Mesenchymal stem cell (in vitro differentiated cells and primary cell): ENCODE data around the gene VASH1.

Experiments used
- DNase-seq: peaks from one replicate; pipeline ENCODE4 v3.0.0-alpha.2; 2013
- H2AFZ ChIP-seq: one replicate; pipeline ENCODE4 v1.6.1; 2013; ENCODE audit warnings: low read depth, mild to moderate bottlenecking, control low read depth, inconsistent platforms, low read length, moderate library complexity
- H2AK5ac ChIP-seq: 2 replicates; pipeline ENCODE4 v1.6.1; 2013; ENCODE audit warnings: low read length, moderate library complexity, mild to moderate bottlenecking, inconsistent platforms; ENCODE audit not compliant: severe bottlenecking
- H2BK120ac ChIP-seq: one replicate; pipeline ENCODE4 v1.6.1; 2013; ENCODE audit warnings: low read depth, mild to moderate bottlenecking, inconsistent platforms, low read length, moderate library complexity
- H2BK12ac ChIP-seq, 2 experiments: one replicate each; pipeline ENCODE4 v1.6.1; 2013; ENCODE audit warnings: inconsistent platforms in 2 of 2, low read length in 2 of 2, mild to moderate bottlenecking in 2 of 2, moderate library complexity in 2 of 2, control low read depth in 1 of 2
- H2BK15ac ChIP-seq: one replicate; pipeline ENCODE4 v1.6.1; 2013; ENCODE audit warnings: mild to moderate bottlenecking, low read depth, inconsistent platforms; ENCODE audit not compliant: poor library complexity, severe bottlenecking
- H2BK5ac ChIP-seq: 2 replicates; pipeline ENCODE4 v1.6.1; 2013; ENCODE audit warnings: low read depth, mild to moderate bottlenecking, low read length, control low read depth, inconsistent platforms; ENCODE audit not compliant: poor library complexity, severe bottlenecking
- H3K14ac ChIP-seq, 2 experiments: one replicate each; pipeline ENCODE4 v1.6.1; 2013; ENCODE audit warnings: inconsistent platforms in 2 of 2, low read length in 2 of 2, control low read depth in 1 of 2, mild to moderate bottlenecking in 1 of 2, moderate library complexity in 1 of 2
- H3K18ac ChIP-seq, 2 experiments: one replicate each; pipeline ENCODE4 v1.6.1; 2013; ENCODE audit warnings: inconsistent platforms in 2 of 2, low read length in 2 of 2, control low read depth in 1 of 2, low read depth in 1 of 2, mild to moderate bottlenecking in 1 of 2
- H3K23ac ChIP-seq, 2 experiments: one replicate each; pipeline ENCODE4 v1.6.1; 2013; ENCODE audit warnings: inconsistent platforms in 2 of 2, low read length in 2 of 2, mild to moderate bottlenecking in 2 of 2, moderate library complexity in 2 of 2, control low read depth in 1 of 2
- H3K27ac ChIP-seq: 2 replicates; pipeline ENCODE4 v1.5.1; 2013; ENCODE audit warnings: mild to moderate bottlenecking, moderate library complexity, low read length, control low read depth, inconsistent platforms; ENCODE audit not compliant: poor library complexity, severe bottlenecking
- H3K27me3 ChIP-seq, 2 experiments: 2 replicates each; pipeline versions ENCODE4 v1.6.1 to v1.7.0; 2013; ENCODE audit warnings: low read length in 2 of 2, mild to moderate bottlenecking in 2 of 2, moderate library complexity in 2 of 2, control low read depth in 1 of 2, inconsistent platforms in 1 of 2; ENCODE audit not compliant: control insufficient read depth in 1 of 2, insufficient read depth in 1 of 2
- H3K36me3 ChIP-seq, 2 experiments: 2 replicates each; pipeline versions ENCODE4 v1.6.1 to v1.7.0; 2013; ENCODE audit warnings: low read length in 2 of 2, control low read depth in 1 of 2, inconsistent platforms in 1 of 2, low read depth in 1 of 2, mild to moderate bottlenecking in 1 of 2; ENCODE audit not compliant: insufficient read depth in 2 of 2, control insufficient read depth in 1 of 2
- H3K4ac ChIP-seq, 2 experiments: one replicate each; pipeline ENCODE4 v1.6.1; 2013; ENCODE audit warnings: inconsistent platforms in 2 of 2, low read length in 2 of 2, mild to moderate bottlenecking in 2 of 2, moderate library complexity in 2 of 2, control low read depth in 1 of 2, low read depth in 1 of 2
- H3K4me1 ChIP-seq: 2 replicates; pipeline ENCODE4 v1.6.1; 2013; ENCODE audit warnings: low read depth, low read length, control low read depth; ENCODE audit not compliant: control insufficient read depth, insufficient read depth
- H3K4me2 ChIP-seq: 2 replicates; pipeline ENCODE4 v1.6.1; 2013; ENCODE audit warnings: low read length, mild to moderate bottlenecking, inconsistent platforms; ENCODE audit not compliant: poor library complexity, severe bottlenecking
- H3K4me3 ChIP-seq, 2 experiments: 2 replicates each; pipeline versions ENCODE4 v1.5.1 to v1.7.0; 2013; ENCODE audit warnings: low read length in 2 of 2, mild to moderate bottlenecking in 2 of 2, control low read depth in 1 of 2, low read depth in 1 of 2; ENCODE audit not compliant: insufficient read depth in 1 of 2
- H3K79me1 ChIP-seq: replicated peaks from 2 replicates; pipeline ENCODE4 v1.6.1; 2013; ENCODE audit warnings: mild to moderate bottlenecking, control low read depth, low read length, inconsistent platforms; ENCODE audit not compliant: poor library complexity, severe bottlenecking
- H3K9ac ChIP-seq: 2 replicates; pipeline ENCODE4 v1.7.0; 2013; ENCODE audit warnings: mild to moderate bottlenecking, low read length, moderate library complexity
- H3K9me3 ChIP-seq: 2 replicates; pipeline ENCODE4 v1.7.0; 2013; ENCODE audit warnings: mild to moderate bottlenecking, low read length; ENCODE audit not compliant: control insufficient read depth
- H4K8ac ChIP-seq: one replicate; pipeline ENCODE4 v1.6.1; 2013; ENCODE audit warnings: inconsistent platforms, mild to moderate bottlenecking, low read length, moderate library complexity
- H4K91ac ChIP-seq: one replicate; pipeline ENCODE4 v1.6.1; 2013; ENCODE audit warnings: mild to moderate bottlenecking, low read length, inconsistent platforms
- WGBS: methylation state at CpG from one replicate; pipeline ENCODE4 v1.1.7; 2013; ENCODE audit warnings: mixed read lengths; 5-methylcytosine and 5-hydroxymethylcytosine counted together

The VASH1 gene

GRCh38 chr14:76754586-76754985, 6.7 kb upstream of the VASH1 start:
- H3K18ac ChIP-seq, result no peak overlapping the region
- H3K27me3 ChIP-seq, result peaks cover 7 to 11% of the 10 kb centered on the region in 2 experiments
- no peak overlapping the region for H2AK5ac ChIP-seq
- peak overlapping the region in 1 of 2 experiments; percentile 18 for H2BK12ac ChIP-seq
- no peak for DNase-seq
- H3K79me1 ChIP-seq, result no peaks in the 10 kb centered on the region
- no peak overlapping the region for H3K27ac ChIP-seq
- H3K4me3 ChIP-seq, result no peak overlapping the region
- H3K4ac ChIP-seq, result no peak overlapping the region
- no peak overlapping the region for H2BK15ac ChIP-seq
- no peak overlapping the region for H3K4me2 ChIP-seq
- H4K91ac ChIP-seq, result no peak overlapping the region
- WGBS, result 87% methylated on average over 6 of the region's 7 CpGs
- no peaks in the 10 kb centered on the region for H3K36me3 ChIP-seq
- no peak overlapping the region for H2BK5ac ChIP-seq
- H2BK120ac ChIP-seq, result no peak overlapping the region
- H3K23ac ChIP-seq, result no peak overlapping the region
- H2AFZ ChIP-seq, result no peak overlapping the region
- no peaks in the 10 kb centered on the region for H3K4me1 ChIP-seq
- no peak overlapping the region for H3K9ac ChIP-seq
- no peak overlapping the region for H4K8ac ChIP-seq
- no peaks in the 10 kb centered on the region for H3K9me3 ChIP-seq
- no peak overlapping the region for H3K14ac ChIP-seq

GRCh38 chr14:76755610-76756370, 5.5 kb upstream of the VASH1 start:
- H4K91ac ChIP-seq, result no peak overlapping the region
- 84% methylated on average over 9 of the region's 9 CpGs for WGBS
- H3K4me2 ChIP-seq, result no peak overlapping the region
- H3K27ac ChIP-seq, result no peak overlapping the region
- no peak overlapping the region for H2BK5ac ChIP-seq
- H3K4me3 ChIP-seq, result no peak overlapping the region
- no peak overlapping the region for H3K18ac ChIP-seq
- no peak overlapping the region for H3K4ac ChIP-seq
- H2AK5ac ChIP-seq, result no peak overlapping the region
- H3K79me1 ChIP-seq, result no peaks in the 10 kb centered on the region
- no peak overlapping the region for H2BK12ac ChIP-seq
- H2BK15ac ChIP-seq, result no peak overlapping the region
- peaks cover 7 to 23% of the 10 kb centered on the region in 2 experiments for H3K27me3 ChIP-seq
- H3K14ac ChIP-seq, result no peak overlapping the region
- H3K23ac ChIP-seq, result no peak overlapping the region
- no peak for DNase-seq
- H2BK120ac ChIP-seq, result no peak overlapping the region
- H4K8ac ChIP-seq, result no peak overlapping the region
- H2AFZ ChIP-seq, result no peak overlapping the region
- no peaks in the 10 kb centered on the region for H3K9me3 ChIP-seq
- H3K36me3 ChIP-seq, result no peaks in the 10 kb centered on the region
- H3K4me1 ChIP-seq, result peaks cover 3% of the 10 kb centered on the region
- no peak overlapping the region for H3K9ac ChIP-seq

- Histone ChIP-seq H4K91ac (no peak overlapping the region), H2AFZ (no peak overlapping the region), H3K18ac (no peak overlapping the region), H3K4me1 (peaks cover 6% of the 10 kb centered on the region), H3K14ac (no peak overlapping the region), H3K9ac (no peak overlapping the region), H3K27ac (no peak overlapping the region), H3K9me3 (no peaks in the 10 kb centered on the region), H2BK120ac (no peak overlapping the region), H4K8ac (no peak overlapping the region), H2BK15ac (no peak overlapping the region), H3K4me2 (no peak overlapping the region), H2AK5ac (no peak overlapping the region), H3K4ac (no peak overlapping the region), H3K27me3 (peaks cover 7 to 24% of the 10 kb centered on the region in 2 experiments), H2BK12ac (no peak overlapping the region), H2BK5ac (no peak overlapping the region), H3K36me3 (no peaks in the 10 kb centered on the region), H3K23ac (no peak overlapping the region), H3K79me1 (no peaks in the 10 kb centered on the region), H3K4me3 (no peak overlapping the region)
- 86% methylated on average over 6 of the region's 6 CpGs for WGBS
- DNase-seq, result no peak
These were observed 4.9 kb upstream of the VASH1 start for GRCh38 chr14:76756371-76756750.

DNA sequence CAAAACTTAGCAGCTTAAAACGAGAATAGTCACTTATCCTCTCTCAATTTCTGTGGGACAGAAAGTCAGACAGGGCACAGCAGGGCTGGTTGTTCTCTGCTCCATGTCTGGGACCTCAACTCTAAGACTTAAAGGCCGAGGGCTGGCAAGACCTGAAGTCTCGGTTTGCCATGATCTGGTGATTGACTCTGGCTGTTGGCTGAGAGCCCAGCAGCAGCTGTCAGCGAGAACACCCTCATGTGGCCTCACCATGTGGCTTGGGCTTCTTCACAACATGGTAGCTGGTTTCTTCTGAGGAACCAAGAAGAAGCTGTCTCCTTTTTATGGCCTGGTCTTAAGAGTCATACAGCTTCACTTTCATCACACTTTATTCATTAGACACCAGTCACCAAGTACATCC, 1.7 kb upstream of the VASH1 start:
- no peak for DNase-seq
- no peak overlapping the region for H3K23ac ChIP-seq
- no peak overlapping the region for H2AK5ac ChIP-seq
- H3K27me3 ChIP-seq, result peaks cover under 1 to 13% of the 10 kb centered on the region in 2 experiments
- H3K27ac ChIP-seq, result no peak overlapping the region
- peaks cover 6% of the 10 kb centered on the region for H3K79me1 ChIP-seq
- no peak overlapping the region for H2BK5ac ChIP-seq
- H4K8ac ChIP-seq, result no peak overlapping the region
- H2AFZ ChIP-seq, result no peak overlapping the region
- H3K18ac ChIP-seq, result no peak overlapping the region
- no peaks in the 10 kb centered on the region for H3K9me3 ChIP-seq
- H3K4me3 ChIP-seq, result no peak overlapping the region
- H3K4me1 ChIP-seq, result peaks cover 19% of the 10 kb centered on the region
- H2BK120ac ChIP-seq, result no peak overlapping the region
- H2BK12ac ChIP-seq, result no peak overlapping the region
- H3K36me3 ChIP-seq, result no peaks in the 10 kb centered on the region
- H2BK15ac ChIP-seq, result no peak overlapping the region
- 91% methylated on average over 4 of the region's 4 CpGs for WGBS
- H4K91ac ChIP-seq, result no peak overlapping the region
- no peak overlapping the region for H3K4ac ChIP-seq
- no peak overlapping the region for H3K14ac ChIP-seq
- H3K9ac ChIP-seq, result no peak overlapping the region
- H3K4me2 ChIP-seq, result no peak overlapping the region
